GM19035 (cell line): ENCODE data around the gene RNASEH2C.
"Not testable (repeated sequence)": the region's sequence is repeated elsewhere in the genome, so short reads cannot be mapped to it uniquely, and the experiment has no call there.

Source experiments
- ATAC-seq: cut with Tn5 transposase; IDR thresholded peaks from one replicate; pipeline ENCODE4 v1.9.1; 2021; ENCODE audit not compliant: unreplicated experiment

Gene RNASEH2C

DNA sequence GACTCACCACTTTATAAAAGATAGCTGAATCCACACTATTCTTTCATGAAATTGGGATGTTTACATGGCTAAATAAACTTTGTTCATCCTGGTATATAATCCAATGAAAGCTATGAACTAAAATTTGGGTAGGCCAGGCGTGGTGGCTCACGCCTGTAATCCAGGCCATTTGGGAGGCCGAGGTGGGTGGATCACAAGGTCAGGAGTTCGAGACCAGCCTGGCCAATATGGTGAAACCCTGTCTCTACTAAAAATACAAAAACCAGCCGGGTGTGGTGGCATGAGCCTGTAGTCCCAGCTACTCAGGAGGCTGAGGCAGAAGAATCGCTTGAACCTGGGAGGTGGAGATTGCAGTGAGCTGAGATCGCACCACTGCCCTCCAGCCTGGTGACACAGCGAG, 28.8 kb downstream of the RNASEH2C start:
- ATAC-seq: not testable (repeated sequence)

DNA sequence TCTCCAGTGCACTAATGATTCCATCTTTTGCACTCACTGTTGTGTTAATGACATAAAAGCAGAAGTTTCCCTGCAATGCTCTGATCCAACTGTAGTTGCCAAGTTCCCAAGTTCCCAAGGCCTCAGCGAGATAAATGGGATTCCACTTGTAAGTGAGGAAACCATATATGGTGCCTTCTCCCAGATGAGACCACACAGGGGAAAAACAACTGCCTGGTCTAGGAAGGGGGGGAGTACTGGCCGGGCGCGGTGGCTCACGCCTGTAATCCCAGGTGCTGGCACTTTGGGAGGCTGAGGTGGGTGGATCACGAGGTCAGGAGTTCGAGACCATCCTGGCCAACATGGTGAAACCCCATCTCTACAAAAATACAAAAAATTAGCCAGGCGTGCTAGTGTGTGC, 34.6 kb downstream of the RNASEH2C start:
- ATAC-seq: no peak

DNA sequence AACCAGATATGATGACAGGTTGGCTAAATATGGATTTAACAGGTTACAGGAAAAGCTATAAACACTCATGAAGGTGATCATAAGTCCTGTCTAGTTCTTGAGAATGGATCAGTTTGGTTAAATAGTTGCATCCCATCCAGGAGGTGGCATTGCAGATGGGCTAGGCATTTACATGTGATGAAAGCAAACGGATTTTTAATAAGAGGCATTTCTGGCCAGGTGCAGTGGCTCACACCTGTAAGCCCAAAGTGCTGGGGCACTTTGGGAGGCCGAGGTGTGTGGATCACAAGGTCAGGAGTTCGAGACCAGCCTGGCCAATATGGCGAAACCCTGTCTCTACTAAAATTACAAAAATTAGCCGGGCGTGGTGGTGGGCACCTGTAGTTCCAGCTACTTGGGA, 37.1 kb downstream of the RNASEH2C start:
- not testable (repeated sequence) for ATAC-seq

DNA sequence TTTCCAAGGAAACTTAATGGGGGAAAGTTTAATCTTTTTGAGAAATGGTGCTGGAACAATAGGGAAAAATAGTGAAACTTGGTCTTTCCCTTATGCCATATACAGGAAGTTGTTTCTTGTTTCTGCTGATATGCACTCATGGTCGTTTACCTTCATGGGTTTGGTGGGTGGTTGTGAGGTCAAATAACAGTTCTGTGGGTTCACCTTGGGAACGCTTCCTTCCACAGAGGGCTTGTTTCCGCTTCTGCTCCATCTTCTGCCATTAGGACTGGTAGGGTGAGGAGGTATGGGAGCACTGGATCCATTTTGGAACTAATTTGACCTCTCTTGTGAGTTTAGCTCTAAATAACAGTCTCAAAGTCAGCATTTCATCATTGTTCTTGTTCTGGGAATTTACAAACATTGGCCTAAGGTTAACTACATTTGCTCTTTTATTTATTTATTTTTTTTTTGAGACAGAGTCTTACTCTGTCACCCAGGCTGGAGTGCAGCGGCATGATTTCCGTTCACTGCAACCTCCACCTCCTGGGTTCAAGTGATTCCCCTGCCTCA, 40.3 kb downstream of the RNASEH2C start:
- no peak for ATAC-seq

DNA sequence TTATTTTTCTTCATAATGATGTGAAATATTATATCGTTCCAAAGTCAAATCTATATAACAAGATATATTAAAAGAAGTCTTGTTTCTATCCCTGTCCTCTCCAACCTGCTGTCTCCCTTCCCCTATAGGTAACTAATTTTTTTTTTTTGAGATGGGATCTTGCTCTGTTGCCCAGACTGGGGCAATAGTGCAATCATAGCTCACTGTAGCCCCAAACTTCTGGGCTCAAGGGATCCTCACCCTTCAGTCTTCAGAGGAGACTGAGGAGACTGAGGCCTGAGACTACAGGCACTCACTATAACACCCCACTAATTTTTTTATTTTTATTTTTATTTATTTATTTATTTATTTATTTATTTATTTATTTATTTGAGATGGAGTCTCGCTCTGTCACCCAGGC, 47.6 kb downstream of the RNASEH2C start:
- no peak for ATAC-seq

DNA sequence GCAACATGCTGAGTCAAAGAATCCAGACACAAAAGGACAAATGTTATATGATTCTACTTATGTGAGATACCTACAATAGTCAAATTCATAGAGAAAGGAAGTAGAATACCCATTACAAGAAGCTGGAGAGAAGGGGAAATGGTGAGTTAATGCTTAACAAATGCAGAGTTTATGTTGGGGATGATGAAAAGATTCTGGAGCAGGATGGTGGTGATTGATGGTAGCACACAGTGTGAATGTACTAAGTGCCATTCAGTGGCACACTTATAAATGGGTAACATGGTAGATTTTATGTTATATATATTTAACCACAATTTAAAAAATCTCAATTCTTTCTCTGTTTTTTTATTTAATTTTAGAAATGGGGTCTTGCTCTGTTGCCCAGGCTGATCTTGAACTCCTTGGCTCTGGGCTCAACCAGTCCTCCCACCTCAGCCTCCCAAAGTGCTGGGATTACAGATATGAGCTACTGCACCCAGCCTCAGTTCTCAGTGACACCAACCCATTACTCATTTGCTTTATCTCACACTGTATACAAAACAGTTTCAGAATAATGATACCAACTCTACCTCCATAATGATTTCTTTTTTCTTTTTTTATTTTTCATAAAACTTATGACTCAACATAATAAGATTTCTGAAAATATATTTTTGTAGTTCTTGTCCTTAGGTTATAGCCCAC, 48.3 kb downstream of the RNASEH2C start:
- ATAC-seq: no peak
